Heart right ventricle (tissue), 16 donors: Measurements from ENCODE around the gene RSPO4. TPM values are rescaled to one million over a fixed set of nuclear protein-coding genes. Genes with fewer than 3 reads are reported as not detected.

Experiments
- ATAC-seq, 8 donors: fragments of 200-7000 bp; cut with Tn5 transposase; one replicate each; pipeline ENCODE4 v1.9.1; 2020; ENCODE audit warnings: mild to moderate bottlenecking in 8 of 8, moderate library complexity in 8 of 8, moderate number of reproducible peaks in 1 of 8
- DNase-seq, 2 donors: peaks; one replicate each; pipeline ENCODE4 v3.0.0-alpha.2; 2020
- H3K27ac ChIP-seq, 10 donors: fragments of 200-600 bp; sonication (generic) in 2 of 10; one replicate each; pipeline versions ENCODE4 v1.5.0 to v1.8.0; 2020 to 2022; ENCODE audit warnings: mild to moderate bottlenecking in 3 of 10
- H3K27me3 ChIP-seq, 7 donors: fragments of 200-600 bp; one replicate each; pipeline ENCODE4 v1.8.0; 2021 to 2022; ENCODE audit warnings: mild to moderate bottlenecking in 2 of 7
- H3K36me3 ChIP-seq, 9 donors: fragments of 200-600 bp; sonication (generic) in 1 of 9; one replicate each; pipeline versions ENCODE4 v1.5.0 to v1.8.0; 2020 to 2022; ENCODE audit warnings: mild to moderate bottlenecking in 2 of 9
- H3K4me1 ChIP-seq, 9 donors: fragments of 200-600 bp; sonication (generic) in 1 of 9; one replicate each; pipeline versions ENCODE4 v1.5.0 to v1.8.0; 2020 to 2022; ENCODE audit warnings: mild to moderate bottlenecking in 4 of 9
- H3K4me3 ChIP-seq, 10 donors: fragments of 200-600 bp; sonication (generic) in 2 of 10; one replicate each; pipeline versions ENCODE4 v1.5.0 to v1.8.0; 2020 to 2022; ENCODE audit warnings: mild to moderate bottlenecking in 7 of 10, moderate library complexity in 2 of 10
- H3K9me3 ChIP-seq, 11 donors: fragments of 200-600 bp in 10 of 11; sonication (generic) in 2 of 11; one replicate each; pipeline versions ENCODE4 v1.5.0 to v1.8.0; 2013 to 2022; ENCODE audit warnings: mild to moderate bottlenecking in 2 of 11, control low read depth in 1 of 11, moderate library complexity in 1 of 11
- WGBS, 2 donors: extraction: QIAGEN DNeasy Blood & Tissue Kit; methylation state at CpG; one replicate each; pipeline ENCODE4 v1.1.7; 2013; ENCODE audit warnings: inconsistent platforms in 1 of 2; 5-methylcytosine and 5-hydroxymethylcytosine counted together
- intact Hi-C, 10 donors: fragments of 100-400 bp; cut with DNase I; formaldehyde crosslinking; loops; one replicate each; pipeline versions ENCODE4 v1.11.1 to v1.14.2; 2022
- polyA plus RNA-seq, 2 donors: library from polyadenylated mRNA; stranded (reverse); fragments of 200-250 nt; gene quantifications; one replicate each; pipeline ENCODE4 v1.2.3, GENCODE V29; 2013
- total RNA-seq, 10 donors: library from RNA; stranded (reverse); fragmentation: NEBNext Ultra II Directional in 3 of 10; extraction: Animal tissue kit (Norgen Biotek cat#: 25700) in 3 of 10; gene quantifications; one replicate each; pipeline versions ENCODE4 v1.2.1 to v1.2.4, GENCODE V29; 2021 to 2023
- TF ChIP-seq, protein P1 (sequence below), 9 donors: fragments of 200-600 bp; sonication (generic) in 2 of 9; IDR thresholded peaks; one replicate each; pipeline versions ENCODE4 v1.5.0 to v1.8.0; 2021 to 2022; ENCODE audit warnings: antibody characterized with exemption in 9 of 9, mild to moderate bottlenecking in 5 of 9, moderate library complexity in 1 of 9
- donor health status: Arrhythmogenic right ventricular cardiomyopathy.
- donor health status: ischemic (EF 13 %, LVEDD 7.1; RV severe dilation, severe dysfunction).
- donor health status: healthy with polysubstance abuse.
- donor health status: DM: no; HTN: yes; CAD: no.
- donor health status: DM: no; HTN: no; CAD: no.
- donor health status: ischemic (EF 25% LVEDD 6.9; RV normal size, moderate dysfunction).
- donor health status: ischemic (EF 25% LVEDD 5.7; RV mildly dilated, moderate dysfunction).
- donor health status: healthy.
- donor health status: DM: yes; HTN: yes; CAD: no.
- donor health status: Ischemic cardiomyopathy.
- donor health status: ischemic (EF 35%, LVEDD 5.7; RV mildly dilated, moderate dysfunction).
- donor health status: nonischemic (EF 11% LVEDD 7.7; RV severe dilation, severe dysfunction).
- donor health status: DM: yes; HTN: yes; CAD: no.
- donor health status: PGD.
- donor health status: ischemic (EF 29% LVEDD 5.4; RV normal size, mild dysfunction).
- donor health status: nonischemic (EF 23%, LVEDD 6.1; RV moderate dilation, normal function).

The RSPO4 gene
- total and polyA plus RNA-seq, 12 donors, result 0.07 to 0.61 TPM; not detected in 10

DNA sequence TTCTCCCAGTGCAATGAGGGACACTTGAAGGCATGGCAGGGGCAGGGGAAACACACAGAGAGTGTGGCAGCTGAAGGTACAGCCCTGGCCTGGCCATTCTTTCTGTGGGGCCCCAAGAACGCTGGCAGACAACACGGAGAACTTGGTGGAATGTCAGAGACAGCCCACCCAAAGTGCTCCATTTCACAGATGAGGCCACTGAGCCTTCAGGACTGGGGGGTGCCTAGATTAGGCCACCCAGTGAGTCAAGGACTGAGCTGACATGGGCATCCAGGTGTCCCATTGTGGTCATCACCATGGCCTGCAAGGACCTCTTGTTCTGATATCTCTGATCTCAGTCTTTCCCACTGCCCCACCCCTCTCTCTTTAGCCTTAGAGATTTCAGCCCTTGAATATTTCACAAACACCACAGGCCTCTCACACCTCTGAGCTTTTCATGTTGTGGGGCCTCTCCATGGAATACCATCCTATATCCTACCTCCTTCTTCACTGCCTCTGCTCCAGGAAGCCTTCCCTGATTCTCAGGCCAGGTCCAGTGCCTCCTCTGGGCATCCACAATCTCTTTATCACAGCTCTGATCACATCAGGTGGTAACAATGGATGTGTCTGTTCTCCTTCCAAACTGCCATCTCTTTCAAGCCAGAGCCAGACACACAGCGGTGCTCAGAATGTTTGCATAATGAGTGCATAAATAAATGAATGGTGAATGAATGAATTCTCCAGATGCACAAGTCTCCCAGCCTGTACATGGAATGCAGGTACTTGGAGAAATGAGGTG, 2.0 kb upstream of the RSPO4 start:
- H3K4me1 ChIP-seq, result no peaks in the 10 kb centered on the region
- TF ChIP-seq, protein P1, sequence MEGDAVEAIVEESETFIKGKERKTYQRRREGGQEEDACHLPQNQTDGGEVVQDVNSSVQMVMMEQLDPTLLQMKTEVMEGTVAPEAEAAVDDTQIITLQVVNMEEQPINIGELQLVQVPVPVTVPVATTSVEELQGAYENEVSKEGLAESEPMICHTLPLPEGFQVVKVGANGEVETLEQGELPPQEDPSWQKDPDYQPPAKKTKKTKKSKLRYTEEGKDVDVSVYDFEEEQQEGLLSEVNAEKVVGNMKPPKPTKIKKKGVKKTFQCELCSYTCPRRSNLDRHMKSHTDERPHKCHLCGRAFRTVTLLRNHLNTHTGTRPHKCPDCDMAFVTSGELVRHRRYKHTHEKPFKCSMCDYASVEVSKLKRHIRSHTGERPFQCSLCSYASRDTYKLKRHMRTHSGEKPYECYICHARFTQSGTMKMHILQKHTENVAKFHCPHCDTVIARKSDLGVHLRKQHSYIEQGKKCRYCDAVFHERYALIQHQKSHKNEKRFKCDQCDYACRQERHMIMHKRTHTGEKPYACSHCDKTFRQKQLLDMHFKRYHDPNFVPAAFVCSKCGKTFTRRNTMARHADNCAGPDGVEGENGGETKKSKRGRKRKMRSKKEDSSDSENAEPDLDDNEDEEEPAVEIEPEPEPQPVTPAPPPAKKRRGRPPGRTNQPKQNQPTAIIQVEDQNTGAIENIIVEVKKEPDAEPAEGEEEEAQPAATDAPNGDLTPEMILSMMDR (IDR thresholded peaks at IDR 0.05), result no peak
- H3K9me3 ChIP-seq, result no peaks in the 10 kb centered on the region
- peaks cover 0 to 96% (median 57%) of the 10 kb centered on the region in 7 donors for H3K27me3 ChIP-seq
- no peak overlapping the region for H3K4me3 ChIP-seq
- 64 to 77% methylated on average over 3 of the region's 3 CpGs for WGBS, 2 donors
- no peak overlapping the region for H3K27ac ChIP-seq
- intact Hi-C loops, result no loop called here
- no peaks in the 10 kb centered on the region for H3K36me3 ChIP-seq
- ATAC-seq (no peak), DNase-seq (no peak)

DNA sequence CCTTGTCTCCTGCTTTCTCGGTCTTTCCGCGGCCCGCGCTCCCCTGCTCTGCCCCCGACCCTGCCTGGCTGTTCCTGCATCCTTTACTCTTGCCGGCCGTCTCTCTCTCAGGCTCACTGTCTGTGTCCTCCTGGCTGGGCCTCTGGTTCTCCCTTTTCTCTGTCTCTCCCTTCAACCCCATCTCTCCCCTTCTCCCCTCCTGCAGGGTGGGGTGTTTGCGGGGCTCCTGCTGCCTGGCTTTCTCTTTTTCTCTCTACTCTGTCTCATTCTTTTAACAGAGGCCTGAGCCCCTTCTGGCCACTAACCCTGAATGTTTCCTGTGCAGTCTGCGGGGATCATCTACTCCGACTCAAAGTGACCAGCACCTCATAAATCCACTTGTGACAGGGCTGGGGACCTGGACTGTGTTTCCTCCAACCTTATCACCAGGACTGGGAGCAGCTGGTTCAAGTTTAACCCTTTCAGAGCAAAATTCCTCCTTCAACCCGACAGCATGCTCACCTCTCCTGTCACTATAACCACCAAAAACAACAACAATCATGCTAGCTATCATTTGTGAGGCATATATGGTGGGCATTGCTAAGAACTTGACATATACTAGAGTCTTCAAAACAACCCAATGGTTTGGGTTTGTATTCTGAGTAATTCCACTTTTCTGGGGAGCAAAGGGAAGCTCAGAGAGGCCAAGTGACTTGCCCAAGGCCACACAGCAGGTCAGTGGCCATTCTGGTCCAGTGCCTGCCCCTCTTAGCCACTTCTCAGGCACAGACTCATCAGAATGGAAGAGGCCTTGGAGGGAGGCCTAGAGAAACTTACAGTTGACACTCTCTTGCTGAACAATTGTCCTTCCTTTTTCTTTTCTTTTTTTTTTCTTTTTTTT, 811 bp upstream of the RSPO4 start:
- intact Hi-C loops, result no loop called here
- H3K4me3 ChIP-seq, result no peak overlapping the region
- peaks cover 0 to 92% (median 60%) of the 10 kb centered on the region in 7 donors for H3K27me3 ChIP-seq
- H3K27ac ChIP-seq, result no peak overlapping the region
- no peak for DNase-seq
- H3K36me3 ChIP-seq, result no peaks in the 10 kb centered on the region
- no peaks in the 10 kb centered on the region for H3K4me1 ChIP-seq
- no peaks in the 10 kb centered on the region for H3K9me3 ChIP-seq
- WGBS, 2 donors, result 11 to 12% methylated on average over 11 to 12 of the region's 12 CpGs
- no peak for ATAC-seq
- TF ChIP-seq, protein P1 (IDR thresholded peaks at IDR 0.05), result no peak

DNA sequence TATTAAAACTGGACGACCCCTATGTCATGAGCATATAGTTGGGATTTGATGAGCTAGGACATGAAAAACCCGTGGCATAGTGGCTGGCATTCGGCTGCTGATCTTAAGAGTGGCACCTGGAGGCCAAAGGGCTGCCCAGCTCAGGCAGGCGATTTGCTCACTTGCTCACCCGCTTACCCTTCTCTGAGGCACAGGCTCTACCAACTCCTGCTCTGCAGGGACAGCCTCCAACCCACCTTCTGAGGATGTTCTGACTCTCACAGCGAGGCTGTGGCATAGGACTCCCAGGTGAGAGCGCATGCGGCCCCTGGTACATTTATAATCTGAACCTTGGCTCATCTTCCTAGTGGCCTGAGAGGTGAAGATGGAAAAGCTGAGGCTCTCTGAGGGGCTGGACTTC, 995 bp downstream of the RSPO4 start:
- intact Hi-C loops, result no loop called here
- no peak for DNase-seq
- Histone ChIP-seq H3K9me3 (no peaks in the 10 kb centered on the region), H3K36me3 (no peaks in the 10 kb centered on the region), H3K4me1 (no peaks in the 10 kb centered on the region), H3K27me3 (peaks cover 0 to 79% (median 55%) of the 10 kb centered on the region in 7 donors), H3K4me3 (no peak overlapping the region), H3K27ac (no peak overlapping the region)
- no peak for ATAC-seq
- TF ChIP-seq, protein P1 (IDR thresholded peaks at IDR 0.05), result no peak
- WGBS, 2 donors, result 86 to 91% methylated on average over 8 of the region's 8 CpGs

DNA sequence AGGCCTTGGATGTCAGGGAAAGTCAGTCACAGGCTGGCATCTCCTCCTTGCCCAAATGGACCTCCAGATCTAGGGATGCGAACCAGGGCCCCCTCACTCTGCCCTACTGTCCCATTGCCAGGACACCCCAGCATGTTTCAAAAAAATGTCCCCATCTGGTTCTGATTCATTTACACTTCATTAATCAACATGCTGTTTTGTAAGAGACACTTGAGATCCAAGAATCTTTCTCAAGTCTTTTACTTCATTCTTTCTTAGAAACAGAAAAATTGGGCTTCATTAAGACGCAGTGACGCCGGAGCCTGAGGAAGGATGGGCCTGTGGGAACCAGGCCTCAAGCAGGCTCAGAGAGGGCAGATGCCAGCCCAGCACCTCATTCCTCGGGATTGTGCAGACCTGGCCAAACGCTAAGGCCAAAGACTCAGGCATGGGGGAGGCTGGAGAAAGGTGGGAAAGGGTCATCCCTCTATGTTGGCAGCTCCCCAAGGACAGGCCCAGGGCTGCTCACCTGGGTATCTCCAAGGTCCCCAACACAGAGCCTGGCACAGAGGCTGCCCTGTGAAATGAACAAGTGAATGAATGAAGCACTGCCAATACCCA, 3.8 kb downstream of the RSPO4 start:
- no peak for DNase-seq
- no peak overlapping the region for H3K27ac ChIP-seq
- H3K36me3 ChIP-seq, result no peaks in the 10 kb centered on the region
- intact Hi-C loops, result no loop called here
- 77 to 80% methylated on average over 6 of the region's 6 CpGs for WGBS, 2 donors
- H3K4me1 ChIP-seq, result no peaks in the 10 kb centered on the region
- peaks cover 0 to 58% (median 42%) of the 10 kb centered on the region in 7 donors for H3K27me3 ChIP-seq
- ATAC-seq, result no peak
- no peaks in the 10 kb centered on the region for H3K9me3 ChIP-seq
- TF ChIP-seq, protein P1 (IDR thresholded peaks at IDR 0.05), result no peak
- no peak overlapping the region for H3K4me3 ChIP-seq
